HEK293 (cell line): ENCODE data around the gene BTG2.

Experiments used
- CTCF ChIA-PET: fragments of 350-600 bp; formaldehyde crosslinking; extraction: SDS; loops from one replicate; lab custom pipeline; 2021; ENCODE audit warnings: antibody characterized with exemption; lab: Yijun Ruan, JAX
- POLR2A ChIA-PET: fragments of 300-600 bp; formaldehyde crosslinking; extraction: SDS; loops from one replicate; lab custom pipeline; 2020; ENCODE audit warnings: antibody characterized with exemption, inconsistent platforms; lab: Yijun Ruan, JAX
- H3K27ac ChIP-seq: fragments of 200-500 bp; sonication (Bioruptor generic); 2 replicates; pipeline ENCODE4 v1.5.1; 2014; ENCODE audit warnings: low read depth, low read length, control low read depth, inconsistent platforms; ENCODE audit errors: extremely low read depth
- H3K36me3 ChIP-seq, 2 experiments: fragments of 200-500 bp in 1 of 2; sonication (Bioruptor generic) in 1 of 2; 1 replicate in 1 of 2; 2 replicates in 1 of 2; pipeline ENCODE4 v1.5.1; 2014 to 2017; ENCODE audit warnings: inconsistent platforms in 2 of 2, low read length in 2 of 2; ENCODE audit not compliant: control insufficient read depth in 2 of 2, insufficient read depth in 1 of 2
- H3K4me1 ChIP-seq: fragments of 200-500 bp; sonication (Bioruptor generic); 2 replicates; pipeline ENCODE4 v1.5.1; 2014; ENCODE audit warnings: mild to moderate bottlenecking, low read length, inconsistent platforms; ENCODE audit not compliant: control insufficient read depth, insufficient read depth
- H3K4me3 ChIP-seq: 2 replicates; pipeline ENCODE4 v1.5.1; 2011; ENCODE audit warnings: low read depth, mild to moderate bottlenecking, control low read depth, low read length, moderate library complexity
- H3K9me3 ChIP-seq: fragments of 200-500 bp; sonication (Bioruptor generic); 2 replicates; pipeline ENCODE4 v1.5.1; 2014; ENCODE audit warnings: low read depth, low read length, inconsistent platforms; ENCODE audit not compliant: control insufficient read depth, insufficient read depth
- BCL11A ChIP-seq: fragments of 450-650 bp; formaldehyde crosslinking; IDR thresholded peaks from 2 replicates; pipeline ENCODE4 v1.5.1; 2016; ENCODE audit warnings: low read depth, missing biosample characterization, missing genetic modification characterization
- CTCF ChIP-seq: fragments of 450-650 bp; formaldehyde crosslinking; IDR thresholded peaks from 2 replicates; pipeline ENCODE4 v1.5.1; 2016; ENCODE audit warnings: missing biosample characterization, missing genetic modification characterization
- GLIS1 ChIP-seq: fragments of 450-650 bp; formaldehyde crosslinking; IDR thresholded peaks from 2 replicates; pipeline ENCODE4 v1.5.1; 2016; ENCODE audit warnings: missing biosample characterization, missing genetic modification characterization
- GLIS2 ChIP-seq: fragments of 450-650 bp; formaldehyde crosslinking; IDR thresholded peaks from 2 replicates; pipeline ENCODE4 v1.5.1; 2016; ENCODE audit warnings: missing biosample characterization, missing genetic modification characterization
- HIC1 ChIP-seq: fragments of 450-650 bp; formaldehyde crosslinking; IDR thresholded peaks from 2 replicates; pipeline ENCODE4 v1.5.1; 2016; ENCODE audit warnings: missing biosample characterization, missing genetic modification characterization
- KLF10 ChIP-seq: fragments of 450-650 bp; IDR thresholded peaks from 2 replicates; pipeline ENCODE4 v1.5.1; 2018; ENCODE audit warnings: missing biosample characterization, mild to moderate bottlenecking, missing genetic modification characterization
- PATZ1 ChIP-seq: fragments of 450-650 bp; formaldehyde crosslinking; IDR thresholded peaks from 2 replicates; pipeline ENCODE4 v1.5.1; 2016; ENCODE audit warnings: missing biosample characterization, missing genetic modification characterization
- REPIN1 ChIP-seq: fragments of 450-650 bp; formaldehyde crosslinking; IDR thresholded peaks from 2 replicates; pipeline ENCODE4 v1.5.1; 2017; ENCODE audit warnings: missing biosample characterization, missing genetic modification characterization, low read depth
- SP7 ChIP-seq: fragments of 450-650 bp; formaldehyde crosslinking; IDR thresholded peaks from 2 replicates; pipeline ENCODE4 v1.5.1; 2016; ENCODE audit warnings: missing biosample characterization, missing genetic modification characterization
- YY2 ChIP-seq: fragments of 450-650 bp; formaldehyde crosslinking; IDR thresholded peaks from 2 replicates; pipeline ENCODE4 v1.5.1; 2016; ENCODE audit warnings: missing biosample characterization, missing genetic modification characterization
- ZBTB20 ChIP-seq: fragments of 450-650 bp; formaldehyde crosslinking; IDR thresholded peaks from 2 replicates; pipeline ENCODE4 v1.5.1; 2016; ENCODE audit warnings: missing biosample characterization, missing genetic modification characterization
- ZBTB26 ChIP-seq: fragments of 450-650 bp; formaldehyde crosslinking; optimal IDR thresholded peaks from 2 replicates; pipeline ENCODE3; 2016; ENCODE audit warnings: missing biosample characterization, mild to moderate bottlenecking, missing genetic modification characterization
- ZBTB49 ChIP-seq: fragments of 450-650 bp; formaldehyde crosslinking; IDR thresholded peaks from 2 replicates; pipeline ENCODE4 v1.5.1; 2016; ENCODE audit warnings: missing biosample characterization, missing genetic modification characterization, low read depth
- ZBTB7A ChIP-seq: fragments of 450-650 bp; formaldehyde crosslinking; IDR thresholded peaks from 2 replicates; pipeline ENCODE4 v1.5.1; 2016; ENCODE audit warnings: low read depth, missing biosample characterization, missing genetic modification characterization
- ZFP37 ChIP-seq: fragments of 450-650 bp; formaldehyde crosslinking; IDR thresholded peaks from 2 replicates; pipeline ENCODE4 v1.5.1; 2016; ENCODE audit warnings: missing biosample characterization, missing genetic modification characterization
- ZNF19 ChIP-seq: fragments of 450-650 bp; formaldehyde crosslinking; IDR thresholded peaks from 2 replicates; pipeline ENCODE4; 2016; ENCODE audit warnings: missing biosample characterization, missing genetic modification characterization, low read depth
- ZNF2 ChIP-seq: fragments of 450-650 bp; formaldehyde crosslinking; IDR thresholded peaks from 2 replicates; pipeline ENCODE4 v1.5.1; 2016; ENCODE audit warnings: missing biosample characterization, missing genetic modification characterization
- ZNF366 ChIP-seq: fragments of 450-650 bp; formaldehyde crosslinking; conservative IDR thresholded peaks from 2 replicates; pipeline ENCODE4 v1.5.1; 2016; ENCODE audit warnings: missing biosample characterization, missing genetic modification characterization
- ZNF394 ChIP-seq: fragments of 450-650 bp; formaldehyde crosslinking; IDR thresholded peaks from 2 replicates; pipeline ENCODE4 v1.5.1; 2016; ENCODE audit warnings: missing biosample characterization, missing genetic modification characterization, mild to moderate bottlenecking, moderate library complexity, borderline replicate concordance
- ZNF473 ChIP-seq: fragments of 450-650 bp; formaldehyde crosslinking; IDR thresholded peaks from 2 replicates; pipeline ENCODE4 v1.5.1; 2017; ENCODE audit warnings: missing biosample characterization, missing genetic modification characterization
- ZNF510 ChIP-seq: fragments of 450-650 bp; formaldehyde crosslinking; IDR thresholded peaks from 2 replicates; pipeline ENCODE4 v1.5.1; 2018; ENCODE audit warnings: mild to moderate bottlenecking, missing genetic modification characterization, missing biosample characterization; ENCODE audit not compliant: insufficient replicate concordance
- ZNF830 ChIP-seq: fragments of 450-650 bp; IDR thresholded peaks from 2 replicates; pipeline ENCODE4 v1.5.0; 2018; ENCODE audit warnings: missing biosample characterization, missing genetic modification characterization, low read depth, mild to moderate bottlenecking, moderate library complexity
- ZNF837 ChIP-seq: fragments of 450-650 bp; formaldehyde crosslinking; IDR thresholded peaks from 2 replicates; pipeline ENCODE4 v1.5.1; 2016; ENCODE audit warnings: missing biosample characterization, missing genetic modification characterization
- ZSCAN5A ChIP-seq: fragments of 450-650 bp; formaldehyde crosslinking; IDR thresholded peaks from 2 replicates; pipeline ENCODE4 v1.5.1; 2016; ENCODE audit warnings: missing biosample characterization, missing genetic modification characterization

BTG2 gene

GRCh38 chr1:203304919-203305808 is at the start of gene BTG2:
BTG2 (plus strand) TSS chr1:203305519; CDS start chr1:203305607, 88 bp downstream.
- POLR2A ChIA-PET, result interaction anchor here (0.5 to 7.8 kb wide), 13 partner anchors 11 to 183 kb away, joined by 3 to 90 read pairs (median 20); no protein-coding TSS in a partner anchor
- H3K4me1 ChIP-seq, result peaks cover 16% of the 10 kb centered on the region; the same call in 1 of the 2 replicates
- H3K36me3 ChIP-seq, result peaks cover 6 to 38% of the 10 kb centered on the region in 2 experiments; a peak in 2 of 3 replicates
- no peaks in the 10 kb centered on the region for H3K9me3 ChIP-seq
- H3K4me3 ChIP-seq, result peak within 1 kb of the TSS; percentile 91
- CTCF ChIA-PET, result interaction anchor here (0.7 to 7.0 kb wide), 3 partner anchors 22 to 77 kb away, joined by 4 to 75 read pairs (median 13); no protein-coding TSS in a partner anchor
- peak within 1 kb of the TSS; percentile 95 for H3K27ac ChIP-seq
- TF ChIP-seq ZNF366 (tag by site-specific recombination) (peak; percentile 51; the same call in 1 of the 2 replicates), ZBTB26 (tag by site-specific recombination) (peak; percentile 89), GLIS1 (tag by site-specific recombination) (peak; percentile 95), BCL11A (tag by site-specific recombination) (peak; percentile 74; the same call in 1 of the 2 replicates), SP7 (peak; percentile 60), PATZ1 (tag by site-specific recombination) (peak; percentile 63), ZNF394 (tag by site-specific recombination) (peak; percentile 27), HIC1 (tag by site-specific recombination) (peak; percentile 81), KLF10 (tag by site-specific recombination) (peak; percentile 11; the same call in 1 of the 2 replicates), ZSCAN5A (tag by site-specific recombination) (0 out of 2 replicates have a peak, but pooled peaks have one; percentile 64), ZFP37 (tag by site-specific recombination) (peak; percentile 65), CTCF (tag by site-specific recombination) (peak; percentile 28; the same call in 1 of the 2 replicates), ZBTB49 (no peak), ZNF837 (no peak), REPIN1 (peak; percentile 66; the same call in 1 of the 2 replicates), ZNF830 (tag by site-specific recombination) (no peak), ZBTB20 (tag by site-specific recombination) (peak; percentile 70), GLIS2 (tag by site-specific recombination) (peak; percentile 95), ZNF19 (tag by site-specific recombination) (no peak), ZNF510 (no peak), ZNF2 (tag by site-specific recombination) (peak; percentile 71; the same call in 1 of the 2 replicates), ZBTB7A (tag by site-specific recombination) (peak; percentile 75; the same call in 1 of the 2 replicates), YY2 (tag by site-specific recombination) (no peak), ZNF473 (no peak)
